Medulla oblongata (tissue), 1 donor: ENCODE measurements around the gene PCDHGA4.
"Not testable (repeated sequence)": the region's sequence is repeated elsewhere in the genome, so short reads cannot be mapped to it uniquely, and the experiment has no call there.

Source experiments
- DNase-seq: peaks from one replicate; pipeline ENCODE4 v3.0.0-alpha.2; 2015; ENCODE audit errors: extremely low spot score

PCDHGA4 gene

GRCh38 chr5:141349917-141350619 lies 4.8 kb upstream of the PCDHGA4 start, which contains the start of gene PCDHGB1:
PCDHGB1 (plus strand) TSS chr5:141350099; CDS start chr5:141350261, 162 bp downstream.
- DNase-seq = peak; percentile 46

DNA sequence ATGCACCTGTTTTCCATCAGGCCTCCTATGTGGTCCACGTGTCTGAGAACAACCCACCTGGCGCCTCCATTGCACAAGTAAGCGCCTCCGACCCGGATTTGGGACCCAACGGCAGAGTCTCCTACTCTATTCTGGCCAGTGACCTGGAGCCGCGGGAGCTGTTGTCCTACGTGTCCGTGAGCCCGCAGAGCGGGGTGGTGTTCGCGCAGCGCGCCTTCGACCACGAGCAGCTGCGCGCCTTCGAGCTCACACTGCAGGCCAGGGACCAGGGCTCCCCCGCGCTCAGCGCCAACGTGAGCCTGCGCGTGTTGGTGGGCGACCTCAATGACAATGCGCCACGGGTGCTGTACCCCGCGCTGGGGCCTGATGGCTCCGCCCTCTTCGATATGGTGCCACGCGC lies 3.2 kb upstream of the PCDHGA4 start:
- no peak for DNase-seq

DNA sequence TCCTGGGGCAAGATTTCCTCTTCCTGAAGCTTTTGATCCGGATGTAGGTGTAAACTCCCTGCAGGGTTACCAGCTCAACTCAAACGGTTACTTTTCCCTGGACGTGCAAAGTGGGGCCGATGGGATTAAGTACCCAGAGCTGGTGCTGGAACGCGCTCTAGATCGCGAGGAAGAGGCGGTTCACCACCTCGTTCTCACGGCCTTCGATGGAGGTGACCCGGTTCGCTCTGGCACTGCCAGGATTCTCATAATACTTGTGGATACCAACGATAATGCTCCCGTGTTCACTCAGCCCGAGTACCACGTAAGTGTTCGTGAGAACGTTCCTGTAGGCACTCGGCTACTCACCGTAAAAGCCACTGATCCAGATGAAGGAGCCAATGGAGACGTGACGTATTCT lies 820 bp downstream of the PCDHGA4 start:
- no peak for DNase-seq

GRCh38 chr5:141356133-141356532 lies 1.3 kb downstream of the PCDHGA4 start:
- no peak for DNase-seq

DNA sequence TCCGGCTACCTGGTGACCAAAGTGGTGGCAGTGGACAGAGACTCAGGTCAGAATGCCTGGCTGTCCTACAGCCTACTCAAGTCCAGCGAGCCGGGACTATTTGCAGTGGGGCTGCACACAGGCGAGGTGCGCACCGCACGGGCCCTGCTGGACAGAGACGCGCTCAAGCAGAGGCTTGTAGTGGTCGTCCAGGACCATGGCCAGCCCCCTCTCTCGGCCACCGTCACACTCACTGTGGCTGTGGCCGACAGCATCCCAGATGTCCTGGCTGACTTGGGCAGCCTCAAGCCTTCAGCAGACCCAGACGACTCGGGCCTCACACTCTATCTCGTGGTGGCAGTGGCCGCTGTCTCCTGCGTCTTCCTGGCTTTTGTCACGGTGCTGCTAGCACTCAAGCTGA lies 2.1 kb downstream of the PCDHGA4 start:
- no peak for DNase-seq

- DNase-seq = peak; percentile 30
These were observed 5.1 kb downstream of the PCDHGA4 start, which contains the start of gene PCDHGB2 for GRCh38 chr5:141359790-141360426. PCDHGB2 (plus strand) TSS chr5:141359994; CDS start chr5:141360136, 142 bp downstream.

GRCh38 chr5:141360685-141361084 lies 5.9 kb downstream of the PCDHGA4 start:
- DNase-seq = no peak

DNA sequence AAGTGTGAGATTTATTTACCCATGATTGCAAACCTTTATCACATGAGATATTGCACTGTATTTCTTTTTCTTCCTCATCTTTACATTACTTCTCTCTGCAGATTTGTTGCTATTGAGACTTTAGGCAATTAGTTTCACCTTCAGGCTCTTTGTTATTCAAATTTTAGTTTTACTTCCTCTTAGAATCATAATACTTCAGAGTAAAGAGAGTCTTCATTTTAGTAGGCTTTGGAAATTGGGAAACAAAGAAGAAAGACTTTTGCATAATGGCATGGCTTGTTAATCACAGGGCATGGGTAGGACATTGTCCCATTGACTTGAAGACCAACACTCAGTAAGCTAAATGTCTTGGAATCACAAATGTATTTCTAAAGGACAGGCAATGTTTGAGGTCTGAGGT lies 7.9 kb downstream of the PCDHGA4 start:
- no peak for DNase-seq

- no peak for DNase-seq
These were observed 9.3 kb downstream of the PCDHGA4 start, which contains the start of gene PCDHGA5 for GRCh38 chr5:141363952-141364660. PCDHGA5 (plus strand) TSS chr5:141364162; CDS start chr5:141364331, 169 bp downstream.

DNA sequence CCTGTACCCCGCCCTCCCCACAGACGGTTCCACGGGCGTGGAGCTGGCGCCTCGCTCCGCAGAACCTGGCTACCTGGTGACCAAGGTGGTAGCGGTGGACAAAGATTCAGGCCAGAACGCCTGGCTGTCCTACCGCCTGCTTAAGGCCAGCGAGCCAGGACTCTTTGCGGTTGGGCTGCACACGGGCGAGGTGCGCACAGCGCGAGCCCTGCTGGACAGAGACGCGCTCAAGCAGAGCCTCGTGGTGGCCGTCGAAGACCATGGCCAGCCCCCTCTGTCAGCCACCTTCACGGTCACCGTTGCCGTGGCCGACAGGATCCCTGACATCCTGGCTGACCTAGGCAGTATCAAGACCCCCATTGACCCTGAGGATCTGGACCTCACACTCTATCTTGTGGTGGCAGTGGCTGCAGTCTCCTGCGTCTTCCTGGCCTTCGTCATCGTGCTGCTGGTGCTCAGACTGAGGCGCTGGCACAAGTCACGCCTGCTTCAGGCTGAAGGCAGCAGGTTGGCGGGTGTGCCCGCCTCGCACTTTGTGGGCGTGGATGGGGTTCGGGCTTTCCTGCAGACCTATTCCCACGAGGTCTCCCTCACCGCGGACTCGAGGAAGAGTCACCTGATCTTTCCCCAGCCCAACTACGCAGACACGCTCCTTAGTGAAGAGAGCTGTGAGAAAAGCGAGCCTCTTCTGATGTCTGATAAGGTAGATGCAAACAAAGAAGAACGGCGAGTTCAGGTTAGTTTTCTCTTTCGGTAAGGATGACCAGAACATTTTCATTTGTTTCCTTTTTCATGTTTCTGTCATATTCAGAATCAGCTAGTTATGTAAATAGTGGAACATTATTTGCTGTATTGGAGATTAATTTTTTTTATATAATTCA lies 11.4 kb downstream of the PCDHGA4 start:
- no peak for DNase-seq

GRCh38 chr5:141369994-141370848 lies 15.4 kb downstream of the PCDHGA4 start, which contains the start of gene PCDHGB3:
PCDHGB3 (plus strand) TSS chr5:141370242; CDS start chr5:141370395, 153 bp downstream.
- peak; percentile 4 for DNase-seq

GRCh38 chr5:141371572-141372475 lies 17.0 kb downstream of the PCDHGA4 start:
- DNase-seq = no peak

- no peak for DNase-seq
These were observed 19.0 kb downstream of the PCDHGA4 start, which contains the start of gene PCDHGA6 for GRCh38 chr5:141373673-141374317. PCDHGA6 (plus strand) TSS chr5:141373891; CDS start chr5:141374084, 193 bp downstream.

DNA sequence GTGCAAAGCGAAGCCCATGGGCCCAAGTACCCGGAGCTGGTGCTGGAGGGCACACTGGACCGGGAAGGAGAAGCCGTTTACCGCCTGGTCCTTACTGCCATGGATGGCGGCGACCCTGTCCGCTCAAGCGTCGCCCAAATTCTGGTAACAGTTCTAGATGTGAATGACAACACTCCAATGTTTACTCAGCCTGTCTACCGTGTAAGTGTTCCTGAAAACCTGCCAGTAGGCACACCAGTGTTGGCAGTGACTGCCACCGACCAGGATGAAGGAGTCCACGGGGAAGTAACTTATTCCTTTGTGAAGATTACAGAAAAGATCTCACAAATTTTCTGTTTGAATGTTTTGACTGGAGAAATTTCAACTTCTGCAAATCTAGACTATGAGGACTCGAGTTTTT lies 19.8 kb downstream of the PCDHGA4 start:
- DNase-seq = no peak

GRCh38 chr5:141375444-141376155 lies 20.8 kb downstream of the PCDHGA4 start:
- DNase-seq = not testable (repeated sequence)

GRCh38 chr5:141382469-141383294 lies 27.9 kb downstream of the PCDHGA4 start, which contains the start of gene PCDHGA7:
PCDHGA7 (plus strand) TSS chr5:141382742; CDS start chr5:141382900, 158 bp downstream.
- no peak for DNase-seq

- no peak for DNase-seq
These were observed 28.5 kb downstream of the PCDHGA4 start for GRCh38 chr5:141383345-141383744.
